ENCODE results near the gene IMPDH2. TPM values are rescaled to one million over a fixed set of nuclear protein-coding genes. Genes with fewer than 3 reads are reported as not detected.
"Not testable (repeated sequence)": the region's sequence is repeated elsewhere in the genome, so short reads cannot be mapped to it uniquely, and the experiment has no call there.

IMPDH2 gene
- polyA plus RNA-seq, 3 donors: 219 to 234 (median 233) TPM

- DNase-seq: no peak
Measured at GRCh38 chr3:49009396-49009795, 19.8 kb downstream of the IMPDH2 start.

GRCh38 chr3:49008627-49009026, 20.6 kb downstream of the IMPDH2 start:
- not testable (repeated sequence) for DNase-seq

GRCh38 chr3:49007771-49008528, 21.2 kb downstream of the IMPDH2 start:
- peak; percentile 82 for DNase-seq

GRCh38 chr3:49007068-49007770, 22.0 kb downstream of the IMPDH2 start, which contains the start of gene WDR6:
WDR6 (plus strand) TSS chr3:49007391; CDS start chr3:49007432, 41 bp downstream.
- peak; percentile 97 for DNase-seq

DNA sequence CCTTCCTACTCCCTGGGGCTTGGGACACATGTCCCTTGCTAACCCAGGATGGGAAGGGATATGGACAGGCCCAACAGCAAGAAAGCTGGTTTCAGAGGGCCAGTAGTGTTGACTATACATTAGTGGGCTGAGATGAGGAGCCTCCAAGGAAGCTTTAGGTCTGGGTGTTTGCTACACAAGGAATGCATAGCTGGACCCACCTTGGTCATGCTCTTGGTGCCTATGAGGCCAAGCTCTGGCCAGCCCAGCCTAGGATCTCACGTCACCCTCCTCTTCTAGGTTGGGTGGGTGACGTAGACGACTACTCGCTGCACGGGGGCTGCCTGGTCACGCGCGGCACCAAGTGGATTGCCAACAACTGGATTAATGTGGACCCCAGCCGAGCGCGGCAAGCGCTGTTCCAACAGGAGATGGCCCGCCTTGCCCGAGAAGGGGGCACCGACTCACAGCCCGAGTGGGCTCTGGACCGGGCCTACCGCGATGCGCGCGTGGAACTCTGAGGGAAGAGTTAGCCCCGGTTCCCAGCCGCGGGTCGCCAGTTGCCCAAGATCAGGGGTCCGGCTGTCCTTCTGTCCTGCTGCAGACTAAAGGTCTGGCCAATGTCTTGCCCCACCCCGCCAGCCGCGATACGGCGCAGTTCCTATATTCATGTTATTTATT, 22.7 kb downstream of the IMPDH2 start:
- no peak for DNase-seq

DNA sequence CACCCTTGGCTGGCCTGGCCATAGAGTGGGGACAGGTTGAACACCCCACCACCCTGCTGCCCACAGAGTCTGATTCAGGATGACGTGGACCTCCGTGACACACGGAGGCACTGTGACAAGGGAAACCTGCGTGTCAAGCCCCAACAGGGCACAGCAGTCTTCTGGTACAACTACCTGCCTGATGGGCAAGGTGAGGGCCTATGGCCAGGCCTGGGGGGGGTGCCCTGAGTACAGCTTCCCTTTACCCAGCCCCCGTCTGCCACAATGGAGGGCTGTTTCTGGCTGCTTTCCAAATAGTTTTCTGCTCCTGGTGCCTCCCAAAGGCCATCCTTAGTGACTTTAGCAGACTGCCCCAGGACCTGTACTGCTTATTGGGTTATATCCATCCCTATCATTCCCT, 23.2 kb downstream of the IMPDH2 start:
- DNase-seq: no peak

DNA sequence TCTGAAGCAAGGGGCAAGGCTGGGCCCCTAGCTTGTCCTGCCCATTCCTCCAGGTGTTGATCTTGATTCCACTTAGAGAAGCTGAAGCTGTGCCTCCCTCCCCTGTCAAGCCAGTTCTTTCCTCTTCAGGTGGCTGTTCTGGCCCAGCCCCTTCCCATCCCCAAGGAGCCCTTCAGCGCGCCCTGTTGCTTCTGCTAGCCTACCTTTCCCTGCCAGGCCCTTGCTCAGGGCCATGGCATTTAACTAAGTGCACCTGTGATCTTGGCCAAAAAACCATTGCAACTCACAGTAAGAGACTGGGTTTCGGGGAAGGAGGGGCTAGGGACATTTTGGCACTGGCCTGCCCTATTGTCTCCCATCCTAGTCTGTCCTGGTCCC, 23.9 kb downstream of the IMPDH2 start:
- DNase-seq: no peak

- no peak for DNase-seq
Measured at GRCh38 chr3:49004352-49005302, 24.6 kb downstream of the IMPDH2 start.

- no peak for DNase-seq
Measured at GRCh38 chr3:49001155-49001554, 28.0 kb downstream of the IMPDH2 start.

DNA sequence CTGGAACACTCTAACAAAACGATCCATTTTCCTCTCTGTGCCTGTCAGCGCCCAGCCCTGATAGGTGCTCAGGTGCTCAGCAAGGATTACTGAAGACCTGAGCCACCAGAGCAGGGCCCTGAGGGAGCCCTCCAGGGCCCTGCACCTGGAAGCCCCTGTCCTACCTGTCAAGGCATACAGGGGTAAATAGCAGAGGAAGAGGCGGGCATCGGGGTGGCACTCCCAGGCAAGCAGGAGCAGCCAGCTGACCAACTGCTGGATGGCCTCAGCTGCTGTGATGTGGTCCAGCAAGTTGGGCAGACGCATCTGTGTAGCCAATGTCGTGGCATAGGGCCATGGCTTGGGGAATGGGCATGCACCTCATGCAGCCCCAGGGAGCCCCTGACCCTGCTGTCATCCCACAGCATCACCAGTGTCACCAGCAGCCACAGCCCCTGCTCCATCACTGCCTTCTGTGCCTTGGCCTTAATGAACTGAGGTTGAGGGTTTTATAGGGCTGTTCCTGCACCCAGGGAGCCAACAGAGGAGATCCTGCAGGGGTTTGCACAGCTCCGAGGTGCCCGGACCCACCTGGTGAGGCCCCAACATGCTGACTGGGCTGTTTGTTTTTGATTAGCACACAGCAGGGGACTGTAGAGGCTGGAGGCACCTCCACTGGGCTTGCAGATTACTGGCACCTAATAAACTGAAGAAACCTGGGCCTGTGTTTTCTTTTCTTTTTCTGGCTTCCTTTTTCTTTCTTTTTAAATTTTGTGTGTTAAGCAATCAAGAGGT, 29.9 kb downstream of the IMPDH2 start:
- DNase-seq: no peak

DNA sequence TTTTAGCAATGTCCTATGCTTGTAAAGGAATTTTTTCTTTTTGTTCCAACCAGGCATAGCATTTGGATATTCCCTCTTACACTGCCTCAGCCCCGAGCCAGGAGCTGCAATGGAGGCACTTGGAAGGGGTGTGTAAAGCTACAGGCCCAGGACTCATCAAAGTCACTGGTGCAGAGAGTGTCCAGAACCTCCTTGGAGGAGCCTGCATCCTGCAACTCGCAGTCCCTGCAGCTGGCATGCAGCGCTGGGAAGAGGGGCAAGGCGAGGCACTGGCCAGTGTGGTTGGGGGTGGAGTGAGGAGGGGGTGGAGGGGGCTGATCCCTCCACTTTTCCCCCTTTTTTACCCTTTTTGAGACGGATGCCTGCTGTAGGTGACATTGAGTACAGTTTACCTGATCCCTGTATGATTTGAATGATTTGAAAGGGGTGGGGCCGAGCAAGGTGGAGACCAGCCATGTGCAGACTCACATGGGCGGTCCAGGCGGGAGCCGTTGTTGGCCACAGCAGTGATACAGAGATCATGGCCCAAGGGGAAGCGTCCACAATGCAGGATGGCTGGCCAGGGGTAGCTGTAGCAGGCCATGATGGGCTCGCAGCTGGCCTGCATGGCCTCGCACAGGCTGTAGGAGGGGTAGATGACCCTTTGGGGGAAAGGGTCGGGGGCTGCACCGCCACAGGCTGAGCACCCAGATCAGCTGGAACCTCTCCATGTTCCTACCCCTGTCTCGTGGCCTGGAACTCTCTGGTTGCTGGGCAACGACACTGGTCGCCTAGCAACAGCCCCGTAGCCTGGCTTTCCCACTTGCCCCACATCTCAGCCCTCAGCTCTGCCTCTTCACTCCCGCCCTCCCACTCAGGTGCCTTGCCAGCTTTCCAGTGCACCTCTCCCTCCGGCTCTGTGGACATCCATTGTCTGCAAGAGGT, 31.2 kb downstream of the IMPDH2 start:
- DNase-seq: no peak

GRCh38 chr3:48997102-48997635, 32.0 kb downstream of the IMPDH2 start:
- no peak for DNase-seq

GRCh38 chr3:48996640-48997039, 32.6 kb downstream of the IMPDH2 start:
- DNase-seq: no peak

- DNase-seq: no peak
Measured at GRCh38 chr3:48993834-48994233, 35.4 kb downstream of the IMPDH2 start.

DNA sequence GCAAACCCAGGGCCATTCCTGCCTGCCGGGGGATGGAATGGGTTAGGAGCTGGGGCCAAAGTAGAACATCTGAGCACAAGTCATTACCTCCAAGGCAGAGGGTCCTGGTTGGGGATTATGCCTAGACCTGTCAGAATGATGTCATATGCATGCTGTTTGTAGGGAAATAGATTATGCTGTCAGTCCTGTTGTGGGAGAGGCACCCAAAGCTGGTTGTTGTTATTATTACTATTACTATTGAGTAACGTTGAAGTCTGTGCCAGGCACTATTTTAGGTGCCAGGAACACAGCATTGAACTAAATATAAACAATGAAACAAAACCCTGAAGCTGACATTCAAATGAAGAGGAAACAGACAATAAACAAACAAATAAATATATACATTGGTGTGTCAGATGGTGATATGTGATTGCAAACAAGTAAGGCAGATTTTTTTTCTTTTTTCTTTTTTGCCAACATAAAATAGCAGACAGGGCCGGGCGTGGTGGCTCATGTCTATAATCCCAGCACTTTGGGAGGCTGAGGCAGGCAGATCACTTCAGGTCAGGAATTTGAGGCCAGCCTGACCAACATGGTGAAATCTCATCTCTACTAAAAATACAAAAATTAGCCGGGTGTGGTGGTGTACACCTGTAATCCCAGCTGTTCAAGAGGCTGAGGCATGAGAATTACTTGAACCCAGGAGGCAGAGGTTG, 37.2 kb downstream of the IMPDH2 start:
- DNase-seq: no peak

GRCh38 chr3:48990636-48991469, 38.3 kb downstream of the IMPDH2 start:
- DNase-seq: peak; percentile 16

GRCh38 chr3:48989796-48990635, 39.2 kb downstream of the IMPDH2 start, which contains the start of gene P4HTM:
P4HTM (plus strand) TSS chr3:48990241; CDS start chr3:48990257, 16 bp downstream.
- DNase-seq: peak; percentile 88
